HG03558 (cell line): ENCODE measurements around the gene AIMP1.
"Not testable (repeated sequence)": the region's sequence is repeated elsewhere in the genome, so short reads cannot be mapped to it uniquely, and the experiment has no call there.

Source experiments
- ATAC-seq: cut with Tn5 transposase; IDR thresholded peaks from one replicate; pipeline ENCODE4 v1.9.1; 2021; ENCODE audit warnings: moderate number of reproducible peaks; ENCODE audit not compliant: unreplicated experiment; ENCODE audit errors: extremely low read depth

AIMP1 gene

GRCh38 chr4:106398898-106399297, 82.5 kb downstream of the AIMP1 start:
- ATAC-seq = not testable (repeated sequence)
